ENCODE measurements around the gene SRSF10. TPM values are rescaled to one million over a fixed set of nuclear protein-coding genes. Genes with fewer than 3 reads are reported as not detected.

Gene SRSF10
- total RNA-seq, 1 donor: 81.1 TPM

GRCh38 chr1:23963617-23964234 lies 16.4 kb downstream of the SRSF10 start:
- no peak for DNase-seq (ENCODE audit: insufficient read length, low spot score, missing footprints)
- H3K36me3 ChIP-seq (ENCODE audit: insufficient read depth, low read length): peaks cover 46% of the 10 kb centered on the region
- H3K4me3 ChIP-seq (ENCODE audit: insufficient read depth, low read length): no peak overlapping the region
- H3K27me3 ChIP-seq (ENCODE audit: insufficient read depth, low read length): no peaks in the 10 kb centered on the region
- H3K27ac ChIP-seq (ENCODE audit: low read depth, low read length): peak overlapping the region; percentile 2
- TF ChIP-seq CTCF (IDR thresholded peaks at IDR 0.05; ENCODE audit: extremely low read depth, low read depth, low read length): no peak
- H3K4me1 ChIP-seq (ENCODE audit: insufficient read depth, low read length): peaks cover 6% of the 10 kb centered on the region
- no peaks in the 10 kb centered on the region for H3K9me3 ChIP-seq (ENCODE audit: low read depth, low read length)
- H2AFZ ChIP-seq (ENCODE audit: low read length): no peak overlapping the region
- peaks cover 42% of the 10 kb centered on the region for H3K79me2 ChIP-seq (ENCODE audit: insufficient read depth, low read length)
- peaks cover 10% of the 10 kb centered on the region for H4K20me1 ChIP-seq (ENCODE audit: insufficient read depth, low read length)
- H3K4me2 ChIP-seq (ENCODE audit: insufficient read depth, low read length): no peak overlapping the region

GRCh38 chr1:23960291-23961020 lies 19.7 kb downstream of the SRSF10 start:
- peaks cover 12% of the 10 kb centered on the region for H3K4me1 ChIP-seq (ENCODE audit: insufficient read depth, low read length)
- peak overlapping the region; percentile 98 for H3K4me3 ChIP-seq (ENCODE audit: insufficient read depth, low read length)
- peaks cover 23% of the 10 kb centered on the region for H3K36me3 ChIP-seq (ENCODE audit: insufficient read depth, low read length)
- peak overlapping the region; percentile 87 for H2AFZ ChIP-seq (ENCODE audit: low read length)
- TF ChIP-seq CTCF (IDR thresholded peaks at IDR 0.05; ENCODE audit: extremely low read depth, low read depth, low read length): no peak
- peak overlapping the region; percentile 99 for H3K27ac ChIP-seq (ENCODE audit: low read depth, low read length)
- peaks cover 10% of the 10 kb centered on the region for H4K20me1 ChIP-seq (ENCODE audit: insufficient read depth, low read length)
- peak overlapping the region; percentile 84 for H3K4me2 ChIP-seq (ENCODE audit: insufficient read depth, low read length)
- no peak for DNase-seq (ENCODE audit: insufficient read length, low spot score, missing footprints)
- peaks cover 24% of the 10 kb centered on the region for H3K79me2 ChIP-seq (ENCODE audit: insufficient read depth, low read length)
- H3K9me3 ChIP-seq (ENCODE audit: low read depth, low read length): no peaks in the 10 kb centered on the region
- H3K27me3 ChIP-seq (ENCODE audit: insufficient read depth, low read length): no peaks in the 10 kb centered on the region

- Histone ChIP-seq H3K36me3 (ENCODE audit: insufficient read depth, low read length) (peaks cover 23% of the 10 kb centered on the region), H3K4me3 (ENCODE audit: insufficient read depth, low read length) (peak within 1 kb of the TSS; percentile 98), H3K4me2 (ENCODE audit: insufficient read depth, low read length) (peak within 1 kb of the TSS; percentile 89), H3K27ac (ENCODE audit: low read depth, low read length) (peak within 1 kb of the TSS; percentile 99), H3K79me2 (ENCODE audit: insufficient read depth, low read length) (peaks cover 24% of the 10 kb centered on the region), H4K20me1 (ENCODE audit: insufficient read depth, low read length) (peaks cover 10% of the 10 kb centered on the region), H2AFZ (ENCODE audit: low read length) (peak within 1 kb of the TSS; percentile 87), H3K27me3 (ENCODE audit: insufficient read depth, low read length) (no peaks in the 10 kb centered on the region), H3K9me3 (ENCODE audit: low read depth, low read length) (no peaks in the 10 kb centered on the region), H3K4me1 (ENCODE audit: insufficient read depth, low read length) (peaks cover 17% of the 10 kb centered on the region)
- peak; percentile 99 for DNase-seq (ENCODE audit: insufficient read length, low spot score, missing footprints)
- no peak for TF ChIP-seq CTCF (IDR thresholded peaks at IDR 0.05; ENCODE audit: extremely low read depth, low read depth, low read length)
Measured at GRCh38 chr1:23959461-23960290, 20.5 kb downstream of the SRSF10 start, which contains the start of gene PNRC2. PNRC2 (plus strand) TSS chr1:23959828; CDS start chr1:23961458, 1,630 bp downstream.
